IMR-90 (cell line): ENCODE measurements around the gene PATL2. TPM values are rescaled to one million over a fixed set of nuclear protein-coding genes. Genes with fewer than 3 reads are reported as not detected.

Source experiments
- ATAC-seq: fragments of 200-7000 bp; cut with Tn5 transposase; 2 replicates; pipeline ENCODE4 v1.9.1; 2020; ENCODE audit warnings: low read depth, mild to moderate bottlenecking, moderate library complexity
- BruUV-seq: library from RNA; stranded (reverse); fragments of 400-500 nt; replicated peaks from 2 replicates; lab custom pipeline; 2021; lab: Mats Ljungman, UMichigan
- CTCF ChIA-PET: fragments of 300-600 bp; formaldehyde crosslinking; extraction: SDS; loops from one replicate; lab custom pipeline; 2021; ENCODE audit warnings: antibody characterized with exemption; lab: Yijun Ruan, JAX
- POLR2A ChIA-PET: fragments of 300-600 bp; sonication (Branson Sonifier 250); formaldehyde crosslinking; loops from one replicate; lab custom pipeline; 2022; ENCODE audit warnings: antibody characterized with exemption; ENCODE audit not compliant: unreplicated experiment; lab: Charles Lee
- DNase-seq: peaks from one replicate; pipeline ENCODE4 v3.0.0; 2013
- H2AFZ ChIP-seq: replicated peaks from 2 replicates; pipeline ENCODE3; 2013; ENCODE audit warnings: low read length, mild to moderate bottlenecking; ENCODE audit not compliant: poor library complexity
- H2AK5ac ChIP-seq: 2 replicates; pipeline ENCODE4 v1.6.1; 2013; ENCODE audit warnings: low read depth, low read length, inconsistent platforms
- H2AK9ac ChIP-seq: replicated peaks from 2 replicates; pipeline ENCODE3; 2013; ENCODE audit warnings: mild to moderate bottlenecking, low read depth, low read length, moderate library complexity; ENCODE audit not compliant: poor library complexity
- H2BK120ac ChIP-seq: 2 replicates; pipeline ENCODE4 v1.6.1; 2013; ENCODE audit warnings: low read depth, low read length, inconsistent platforms
- H2BK15ac ChIP-seq: 3 replicates; pipeline ENCODE4 v1.6.1; 2013; ENCODE audit warnings: low read depth, low read length, inconsistent platforms
- H2BK20ac ChIP-seq: 2 replicates; pipeline ENCODE4 v1.6.1; 2013; ENCODE audit warnings: low read depth, mild to moderate bottlenecking, inconsistent platforms, low read length, moderate library complexity
- H2BK5ac ChIP-seq: 2 replicates; pipeline ENCODE4 v1.6.1; 2013; ENCODE audit warnings: mild to moderate bottlenecking, low read depth, low read length, inconsistent platforms; ENCODE audit not compliant: poor library complexity, severe bottlenecking
- H3K14ac ChIP-seq: replicated peaks from 2 replicates; pipeline ENCODE4 v1.6.1; 2013; ENCODE audit warnings: low read depth, low read length, inconsistent platforms
- H3K18ac ChIP-seq: 2 replicates; pipeline ENCODE4 v1.6.1; 2013; ENCODE audit warnings: low read depth, low read length, control low read depth
- H3K23ac ChIP-seq: 2 replicates; pipeline ENCODE4 v1.6.1; 2013; ENCODE audit warnings: low read depth, low read length, inconsistent platforms
- H3K27ac ChIP-seq: 2 replicates; pipeline ENCODE4 v1.5.1; 2013; ENCODE audit warnings: mild to moderate bottlenecking, control low read depth, low read length; ENCODE audit not compliant: insufficient read depth
- H3K27me3 ChIP-seq: 2 replicates; pipeline ENCODE4 v1.6.1; 2013; ENCODE audit warnings: low read length; ENCODE audit not compliant: control insufficient read depth, insufficient read depth
- H3K36me3 ChIP-seq: 2 replicates; pipeline ENCODE4 v1.6.1; 2013; ENCODE audit warnings: low read length, mixed read lengths; ENCODE audit not compliant: control insufficient read depth, insufficient read depth
- H3K4ac ChIP-seq: 2 replicates; pipeline ENCODE4 v1.6.1; 2013; ENCODE audit warnings: low read depth, low read length, inconsistent platforms
- H3K4me1 ChIP-seq: 2 replicates; pipeline ENCODE4 v1.6.1; 2013; ENCODE audit warnings: low read length, mixed read lengths; ENCODE audit not compliant: control insufficient read depth, insufficient read depth
- H3K4me2 ChIP-seq: 2 replicates; pipeline ENCODE4 v1.6.1; 2013; ENCODE audit warnings: low read depth, mild to moderate bottlenecking, control low read depth, low read length, moderate library complexity
- H3K4me3 ChIP-seq: 2 replicates; pipeline ENCODE4 v1.5.1; 2013; ENCODE audit warnings: low read depth, mild to moderate bottlenecking, control low read depth, low read length, moderate library complexity; ENCODE audit not compliant: insufficient read depth
- H3K56ac ChIP-seq: 2 replicates; pipeline ENCODE4 v1.6.1; 2013; ENCODE audit warnings: low read length, inconsistent platforms; ENCODE audit not compliant: insufficient read depth; ENCODE audit errors: extremely low read depth
- H3K79me1 ChIP-seq, 2 experiments: 2 replicates each; pipeline ENCODE4 v1.6.1; 2013; ENCODE audit warnings: low read length in 2 of 2, inconsistent platforms in 1 of 2, low read depth in 1 of 2
- H3K9ac ChIP-seq: 2 replicates; pipeline ENCODE4 v1.6.1; 2013; ENCODE audit warnings: low read depth, low read length, control low read depth
- H3K9me1 ChIP-seq: 2 replicates; pipeline ENCODE4 v1.6.1; 2013; ENCODE audit warnings: low read length, inconsistent platforms; ENCODE audit not compliant: insufficient read depth
- H3K9me3 ChIP-seq: 2 replicates; pipeline ENCODE4 v1.6.1; 2013; ENCODE audit warnings: low read length; ENCODE audit not compliant: control insufficient read depth, insufficient read depth
- H4K20me1 ChIP-seq: 2 replicates; pipeline ENCODE4 v1.6.1; 2013; ENCODE audit warnings: low read length, inconsistent platforms; ENCODE audit not compliant: insufficient read depth
- H4K5ac ChIP-seq: 2 replicates; pipeline ENCODE4 v1.6.1; 2013; ENCODE audit warnings: mild to moderate bottlenecking, low read depth, low read length, control low read depth
- H4K8ac ChIP-seq, 2 experiments: 2 replicates each; pipeline ENCODE4 v1.6.1; 2013; ENCODE audit warnings: low read depth in 2 of 2, low read length in 2 of 2, control low read depth in 1 of 2, inconsistent platforms in 1 of 2
- H4K91ac ChIP-seq: 2 replicates; pipeline ENCODE4 v1.6.1; 2013; ENCODE audit warnings: low read depth, low read length, inconsistent platforms; ENCODE audit not compliant: insufficient read depth
- CEBPB ChIP-seq: IDR thresholded peaks from 2 replicates; pipeline ENCODE4 v1.6.1; 2012; ENCODE audit warnings: low read depth, low read length, improper control_type of control experiment
- CHD1 ChIP-seq: IDR thresholded peaks from 2 replicates; pipeline ENCODE4 v1.6.1; 2012; ENCODE audit warnings: low read depth, low read length, improper control_type of control experiment
- ELK1 ChIP-seq: fragments of 150-350 bp; IDR thresholded peaks from 2 replicates; pipeline ENCODE4 v1.6.1; 2016; ENCODE audit warnings: low read depth, mild to moderate bottlenecking, low read length, moderate library complexity, borderline replicate concordance
- MAFK ChIP-seq: IDR thresholded peaks from 2 replicates; pipeline ENCODE4 v1.6.1; 2012; ENCODE audit warnings: low read depth, low read length, improper control_type of control experiment
- MXI1 ChIP-seq: IDR thresholded peaks from 2 replicates; pipeline ENCODE4 v1.6.1; 2012; ENCODE audit warnings: low read depth, mild to moderate bottlenecking, low read length, moderate library complexity, borderline replicate concordance
- NFE2L2 ChIP-seq: fragments of 150-350 bp; IDR thresholded peaks from 2 replicates; pipeline ENCODE4 v1.6.1; 2016; ENCODE audit warnings: low read depth, mild to moderate bottlenecking, low read length
- RCOR1 ChIP-seq: IDR thresholded peaks from 2 replicates; pipeline ENCODE4 v1.6.1; 2012; ENCODE audit warnings: mild to moderate bottlenecking, low read length, improper control_type of control experiment; ENCODE audit not compliant: insufficient replicate concordance
- RFX5 ChIP-seq: IDR thresholded peaks from 2 replicates; pipeline ENCODE4 v1.8.0; 2012; ENCODE audit warnings: low read depth, mild to moderate bottlenecking, low read length, moderate library complexity
- SMC3 ChIP-seq: fragments of 150-350 bp; IDR thresholded peaks from 2 replicates; pipeline ENCODE4 v1.6.1; 2016; ENCODE audit warnings: low read depth, mild to moderate bottlenecking, antibody characterized with exemption, low read length, moderate library complexity
- USF2 ChIP-seq: fragments of 150-350 bp; IDR thresholded peaks from 2 replicates; pipeline ENCODE4 v1.6.1; 2017; ENCODE audit warnings: mild to moderate bottlenecking, antibody characterized with exemption, low read length, low read depth
- WGBS, 2 experiments: methylation state at CpG; one replicate each; pipeline versions ENCODE4 v1.1.5 to v1.1.7; 2013; ENCODE audit warnings: missing lambda C conversion rate in 2 of 2; ENCODE audit not compliant: insufficient read length in 1 of 2; ENCODE audit errors: extremely low coverage in 2 of 2; 5-methylcytosine and 5-hydroxymethylcytosine counted together
- dilution Hi-C: fragments of 300-500 bp; cut with HindIII; formaldehyde crosslinking; loops from one replicate; pipeline ENCODE4 v1.14.3; 2018; ENCODE audit warnings: low sequenced_read_pairs; ENCODE audit not compliant: unreplicated experiment
- in situ Hi-C: fragments of 300-500 bp; cut with MboI; formaldehyde crosslinking; loops from 3 replicates; pipeline ENCODE4 v1.14.3; 2019; ENCODE audit warnings: low sequenced_read_pairs, inconsistent platforms, mixed read lengths
- intact Hi-C: fragments of 100-400 bp; cut with micrococcal nuclease; formaldehyde crosslinking; loops from 2 replicates; pipeline ENCODE4 v1.10.0; 2022
- polyA plus RNA-seq, 3 experiments: library from polyadenylated mRNA; depleted of rRNA; stranded (reverse); fragments of >200 nt; gene quantifications; 2 replicates each; pipeline ENCODE4 v1.2.3, GENCODE V29; 2012; ENCODE audit warnings: low replicate concordance in 1 of 3
- total RNA-seq: library from RNA; depleted of rRNA; stranded (reverse); fragments of >200 nt; gene quantifications from 2 replicates; pipeline ENCODE4 v1.2.3, GENCODE V29; 2012

PATL2 gene
- total and polyA plus RNA-seq, 2 of the 4 experiments (the other 2 are of a cell fraction), result 0.10 TPM; not detected in 1

- Histone ChIP-seq H3K4me2 (no peak overlapping the region), H3K36me3 (no peaks in the 10 kb centered on the region), H3K27ac (no peak overlapping the region), H2AK5ac (no peak overlapping the region), H2BK5ac (no peak overlapping the region), H3K4ac (no peak overlapping the region), H2BK120ac (no peak overlapping the region), H4K5ac (no peak overlapping the region), H3K56ac (no peak overlapping the region), H3K79me1 (no peaks in the 10 kb centered on the region), H3K4me1 (no peaks in the 10 kb centered on the region), H3K9me3 (no peaks in the 10 kb centered on the region), H2AK9ac (no peak overlapping the region), H2AFZ (no peak overlapping the region), H2BK15ac (no peak overlapping the region), H3K4me3 (no peak overlapping the region), H3K27me3 (peaks cover 17% of the 10 kb centered on the region), H2BK20ac (no peak overlapping the region), H4K20me1 (no peaks in the 10 kb centered on the region), H3K9ac (no peak overlapping the region), H3K14ac (no peak overlapping the region), H4K91ac (no peak overlapping the region), H3K18ac (no peak overlapping the region), H4K8ac (no peak overlapping the region), H3K23ac (no peak overlapping the region), H3K9me1 (no peaks in the 10 kb centered on the region)
- ATAC-seq (no peak), DNase-seq (no peak)
- in situ Hi-C loops, result no loop called here
- WGBS, 2 experiments, result no CpG with 5 or more reads among the region's 2 CpGs
- intact Hi-C loops, result no loop called here
- CTCF ChIA-PET, result no interaction called here
- TF ChIP-seq SMC3 (no peak), ELK1 (no peak), RCOR1 (no peak), MAFK (no peak), USF2 (no peak), NFE2L2 (no peak), MXI1 (no peak), CHD1 (no peak), RFX5 (no peak), CEBPB (no peak)
- POLR2A ChIA-PET, result no interaction called here
- dilution Hi-C loops, result no loop called here
- BruUV-seq, result no TSS peak
Measured at GRCh38 chr15:44682211-44682610, 28.9 kb downstream of the PATL2 start.
